Endodermal cell (in vitro differentiated cells): ENCODE measurements around the gene SPDYE1. TPM values are rescaled to one million over a fixed set of nuclear protein-coding genes. Genes with fewer than 3 reads are reported as not detected.
"Not testable (repeated sequence)": the region's sequence is repeated elsewhere in the genome, so short reads cannot be mapped to it uniquely, and the experiment has no call there.

Experiments
- DNase-seq: peaks from one replicate; pipeline ENCODE4 v3.0.0-alpha.2; 2017
- H3K27ac ChIP-seq: 2 replicates; pipeline ENCODE4 v1.5.1; 2013; ENCODE audit warnings: mild to moderate bottlenecking, low read depth, low read length, moderate library complexity
- H3K27me3 ChIP-seq: 2 replicates; pipeline ENCODE4 v1.6.1; 2013; ENCODE audit warnings: mild to moderate bottlenecking, low read length, moderate library complexity; ENCODE audit not compliant: insufficient read depth, control insufficient read depth, poor library complexity, severe bottlenecking
- H3K36me3 ChIP-seq: 2 replicates; pipeline ENCODE4 v1.7.0; 2013; ENCODE audit warnings: mild to moderate bottlenecking, low read length, moderate library complexity; ENCODE audit not compliant: control insufficient read depth, insufficient read depth
- H3K4me1 ChIP-seq: one replicate; pipeline ENCODE4 v1.7.0; 2013; ENCODE audit warnings: low read length; ENCODE audit not compliant: control insufficient read depth, insufficient read depth
- H3K4me3 ChIP-seq: 2 replicates; pipeline ENCODE4 v1.5.1; 2013; ENCODE audit warnings: mild to moderate bottlenecking, low read length, moderate library complexity
- H3K9ac ChIP-seq: 2 replicates; pipeline ENCODE4 v1.6.1; 2013; ENCODE audit warnings: mild to moderate bottlenecking, low read length, moderate library complexity; ENCODE audit not compliant: poor library complexity, severe bottlenecking; ENCODE audit errors: extremely low read depth
- H3K9me3 ChIP-seq: 2 replicates; pipeline ENCODE4 v1.6.1; 2013; ENCODE audit warnings: mild to moderate bottlenecking, low read length, moderate library complexity; ENCODE audit not compliant: control insufficient read depth
- H3K27ac Mint-ChIP-seq: 2 replicates; pipeline ENCODE4 v1.8.0; 2020; ENCODE audit warnings: mixed read lengths
- H3K27me3 Mint-ChIP-seq: 2 replicates; pipeline ENCODE4 v1.8.0; 2021; ENCODE audit warnings: mild to moderate bottlenecking, mixed read lengths; ENCODE audit not compliant: insufficient read depth
- H3K36me3 Mint-ChIP-seq: 2 replicates; pipeline ENCODE4 v1.8.0; 2020; ENCODE audit warnings: low read depth, mixed read lengths
- H3K4me1 Mint-ChIP-seq: 2 replicates; pipeline ENCODE4 v1.8.0; 2020; ENCODE audit warnings: mixed read lengths
- H3K4me3 Mint-ChIP-seq: 2 replicates; pipeline ENCODE4 v1.8.0; 2020; ENCODE audit warnings: mild to moderate bottlenecking, moderate library complexity, mixed read lengths
- H3K9me3 Mint-ChIP-seq: 2 replicates; pipeline ENCODE4 v1.8.0; 2020; ENCODE audit warnings: mild to moderate bottlenecking, mixed read lengths
- CTCF ChIP-seq: fragments of 200-600 bp; sonication (generic); conservative IDR thresholded peaks from 2 replicates; pipeline ENCODE4 v1.5.0; 2021; ENCODE audit warnings: antibody characterized with exemption, mild to moderate bottlenecking
- WGBS, 2 experiments: methylation state at CpG; one replicate each; pipeline versions ENCODE4 v1.1.5 to v1.1.7; 2013; ENCODE audit warnings: missing lambda C conversion rate in 2 of 2, mixed read lengths in 1 of 2; ENCODE audit not compliant: insufficient coverage in 1 of 2, insufficient read length in 1 of 2; 5-methylcytosine and 5-hydroxymethylcytosine counted together
- total RNA-seq, 2 donors: library from RNA; stranded (reverse); fragmentation: NEBNext Ultra II Directional in 1 of 2; extraction: Animal tissue kit (Norgen Biotek cat#: 25700) in 1 of 2; gene quantifications; 2 replicates in 1 of 2; 3 replicates in 1 of 2; pipeline ENCODE4 v1.2.1, GENCODE V29; 2021

SPDYE1 gene
- total RNA-seq, 2 donors from 2014 or later: 0.15 TPM; not detected in 1

GRCh38 chr7:43954524-43955228 lies 43.0 kb upstream of the SPDYE1 start:
- H3K36me3 ChIP-seq: no peaks in the 10 kb centered on the region
- Mint-ChIP-seq H3K36me3 (peaks cover 3% of the 10 kb centered on the region), H3K27me3 (peaks cover 2% of the 10 kb centered on the region), H3K9me3 (peaks cover 5% of the 10 kb centered on the region), H3K27ac (no peak overlapping the region), H3K4me3 (no peak overlapping the region), H3K4me1 (peaks cover 3% of the 10 kb centered on the region)
- no peak overlapping the region for H3K27ac ChIP-seq
- no peak overlapping the region for H3K4me3 ChIP-seq
- no peaks in the 10 kb centered on the region for H3K9me3 ChIP-seq
- H3K4me1 ChIP-seq: no peaks in the 10 kb centered on the region
- H3K27me3 ChIP-seq: no peaks in the 10 kb centered on the region
- peak; percentile 83 for DNase-seq
- no peak overlapping the region for H3K9ac ChIP-seq
- WGBS, 2 experiments: 0 to 46% methylated on average over 1 to 3 of the region's 3 CpGs
- peak; percentile 80 for TF ChIP-seq CTCF

DNA sequence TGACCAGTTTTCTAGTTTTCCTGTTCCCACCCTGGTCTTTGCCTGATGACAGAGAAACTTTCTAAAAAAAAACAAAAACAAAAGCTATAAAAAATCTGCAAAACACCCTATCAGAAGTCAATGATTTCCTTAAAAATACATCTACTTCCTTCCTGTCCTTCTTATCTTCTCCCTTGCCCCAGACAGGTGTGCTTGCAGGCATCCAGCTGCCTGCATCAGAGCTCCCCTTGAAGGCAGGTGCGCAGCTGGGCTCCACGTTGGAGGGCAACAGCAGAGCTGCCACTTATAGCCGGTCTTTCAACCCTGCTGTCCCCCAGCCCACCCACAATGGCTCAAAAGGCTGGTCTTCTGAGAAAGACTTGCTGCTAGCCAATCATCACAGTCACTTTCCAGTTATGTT lies 41.7 kb upstream of the SPDYE1 start:
- Mint-ChIP-seq H3K9me3 (peaks cover 5% of the 10 kb centered on the region), H3K27ac (no peak overlapping the region), H3K4me3 (no peak overlapping the region), H3K4me1 (peaks cover 3% of the 10 kb centered on the region), H3K27me3 (peaks cover 2% of the 10 kb centered on the region), H3K36me3 (peaks cover 3% of the 10 kb centered on the region)
- 81 to 83% methylated on average over 3 of the region's 3 CpGs for WGBS, 2 experiments
- Histone ChIP-seq H3K27me3 (no peaks in the 10 kb centered on the region), H3K4me1 (no peaks in the 10 kb centered on the region), H3K27ac (no peak overlapping the region), H3K36me3 (no peaks in the 10 kb centered on the region), H3K9ac (no peak overlapping the region), H3K4me3 (no peak overlapping the region), H3K9me3 (no peaks in the 10 kb centered on the region)
- DNase-seq: no peak
- TF ChIP-seq CTCF: no peak

DNA sequence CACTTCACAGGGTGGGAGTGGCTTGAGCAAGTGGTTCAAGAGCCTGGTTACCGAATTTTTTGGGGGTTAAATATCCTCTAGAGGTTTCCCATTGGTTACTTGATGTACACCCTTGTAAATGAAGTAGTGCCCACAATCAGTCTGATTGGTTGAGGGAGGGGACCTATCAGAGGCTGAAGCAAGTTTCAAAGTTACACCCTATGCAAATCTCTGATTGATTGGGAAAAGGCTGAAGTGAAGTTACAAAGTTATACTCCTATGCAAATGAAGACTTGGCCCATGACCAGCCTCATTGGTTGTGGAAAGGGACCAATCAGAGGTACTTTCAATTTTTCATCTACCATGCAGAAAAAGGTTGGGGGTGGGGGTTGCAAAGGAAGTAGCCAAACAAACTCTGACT lies 36.8 kb upstream of the SPDYE1 start:
- Histone ChIP-seq H3K27me3 (no peaks in the 10 kb centered on the region), H3K9me3 (no peaks in the 10 kb centered on the region)

GRCh38 chr7:43966392-43966791 lies 31.3 kb upstream of the SPDYE1 start:
- not testable (repeated sequence) for H3K27ac ChIP-seq, H3K4me3 ChIP-seq, H3K9me3 Mint-ChIP-seq, H3K4me1 Mint-ChIP-seq, H3K27me3 ChIP-seq, H3K36me3 ChIP-seq, H3K9me3 ChIP-seq, H3K36me3 Mint-ChIP-seq, H3K27me3 Mint-ChIP-seq, H3K4me3 Mint-ChIP-seq, DNase-seq, H3K27ac Mint-ChIP-seq, H3K9ac ChIP-seq, H3K4me1 ChIP-seq
- 94% methylated on average over 3 of the region's 3 CpGs; no CpG with 5 or more reads in 1 of the 2 experiments for WGBS, 2 experiments

More for the DNA sequence above, 36.8 kb upstream of the SPDYE1 start:
- H3K9ac ChIP-seq: no peak overlapping the region
- TF ChIP-seq CTCF: no peak
- Mint-ChIP-seq H3K27me3 (peaks cover 2% of the 10 kb centered on the region), H3K4me3 (no peak overlapping the region), H3K9me3 (peaks cover 5% of the 10 kb centered on the region), H3K36me3 (no peaks in the 10 kb centered on the region), H3K27ac (no peak overlapping the region), H3K4me1 (no peaks in the 10 kb centered on the region)
- no peaks in the 10 kb centered on the region for H3K36me3 ChIP-seq
- no peak for DNase-seq
- no peak overlapping the region for H3K27ac ChIP-seq
- H3K4me1 ChIP-seq: no peaks in the 10 kb centered on the region
- WGBS, 2 experiments: 0% methylated on average over 1 of the region's 1 CpG
- H3K4me3 ChIP-seq: no peak overlapping the region

DNA sequence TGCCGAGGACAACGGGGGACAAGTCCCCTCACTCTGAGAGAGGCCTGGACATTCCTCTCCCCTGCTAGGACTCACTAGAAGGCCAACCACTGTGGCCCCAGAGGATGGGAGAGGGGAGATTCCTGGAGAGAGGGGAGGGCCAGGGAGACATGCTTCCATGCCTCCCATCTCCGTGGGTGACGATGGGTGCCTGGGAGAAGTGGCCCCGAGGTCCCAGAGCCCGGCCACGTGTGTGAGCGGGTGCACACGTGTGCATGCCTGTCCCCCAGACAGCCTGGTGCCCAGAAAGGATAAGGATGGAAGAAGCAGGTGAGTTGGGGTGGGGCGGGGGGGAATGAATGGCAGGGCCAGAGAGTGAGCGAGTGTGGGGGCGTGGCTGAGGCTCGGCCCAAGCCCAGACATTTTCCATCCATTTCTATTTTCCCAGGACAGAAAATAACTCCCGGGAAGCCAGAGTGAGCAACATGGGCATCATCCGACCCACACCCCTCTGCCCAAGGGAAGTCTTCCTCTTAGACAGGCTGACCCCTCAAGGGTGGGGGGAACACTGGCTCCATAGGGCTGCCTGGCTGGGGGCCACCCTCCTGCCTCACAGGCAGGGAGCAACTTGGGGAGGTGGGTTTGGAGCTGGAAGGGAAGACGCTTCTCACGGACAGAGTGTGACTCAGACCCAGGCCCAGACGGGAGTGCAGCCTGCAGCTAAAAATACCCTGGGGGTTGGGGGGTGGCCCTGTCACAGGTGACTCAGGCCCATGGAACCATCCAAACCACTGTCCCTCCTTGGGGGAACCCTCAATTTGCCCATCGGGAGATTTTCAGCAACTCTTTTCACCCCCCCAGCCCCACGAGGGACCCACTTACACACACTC lies 29.3 kb upstream of the SPDYE1 start:
- DNase-seq, H3K9me3 ChIP-seq, H3K4me3 ChIP-seq, H3K27me3 ChIP-seq, H3K27me3 Mint-ChIP-seq, H3K9ac ChIP-seq, H3K4me1 ChIP-seq, H3K27ac Mint-ChIP-seq, H3K27ac ChIP-seq, H3K4me1 Mint-ChIP-seq, H3K4me3 Mint-ChIP-seq, H3K36me3 Mint-ChIP-seq, H3K9me3 Mint-ChIP-seq, H3K36me3 ChIP-seq: not testable (repeated sequence)
- no CpG with 5 or more reads among the region's 20 CpGs for WGBS, 2 experiments
